GM20000 (cell line): ENCODE data around the gene RAPGEF4.

Experiments used
- DNase-seq: peaks from one replicate; pipeline ENCODE4 v3.0.0; 2012; ENCODE audit warnings: low spot score
- TF ChIP-seq, protein P1 (sequence below): IDR thresholded peaks from 2 replicates; pipeline ENCODE4 v1.5.1; 2012; ENCODE audit warnings: mild to moderate bottlenecking, control low read depth; ENCODE audit errors: extremely low read depth, missing control alignments

RAPGEF4 gene

DNA sequence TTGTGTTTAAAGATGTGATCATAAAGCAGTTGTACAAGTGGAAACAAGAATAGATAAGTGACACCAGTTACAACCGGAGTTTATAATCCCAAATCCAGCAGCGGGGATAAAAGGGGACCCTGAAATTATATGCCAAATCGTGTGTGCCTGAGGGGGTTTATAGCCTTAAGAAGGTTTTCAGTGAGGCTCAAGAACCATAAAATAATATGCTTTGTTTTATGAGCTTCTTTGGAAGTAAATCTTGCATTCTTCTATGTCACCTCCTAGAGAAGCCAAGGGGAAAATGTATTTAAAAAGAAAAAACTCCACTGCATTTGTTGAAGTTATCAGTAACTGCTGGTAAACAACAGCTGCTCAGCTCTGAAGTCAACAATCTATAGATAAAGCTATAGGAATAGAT is 314.2 kb downstream of the RAPGEF4 start:
- TF ChIP-seq, protein P1, sequence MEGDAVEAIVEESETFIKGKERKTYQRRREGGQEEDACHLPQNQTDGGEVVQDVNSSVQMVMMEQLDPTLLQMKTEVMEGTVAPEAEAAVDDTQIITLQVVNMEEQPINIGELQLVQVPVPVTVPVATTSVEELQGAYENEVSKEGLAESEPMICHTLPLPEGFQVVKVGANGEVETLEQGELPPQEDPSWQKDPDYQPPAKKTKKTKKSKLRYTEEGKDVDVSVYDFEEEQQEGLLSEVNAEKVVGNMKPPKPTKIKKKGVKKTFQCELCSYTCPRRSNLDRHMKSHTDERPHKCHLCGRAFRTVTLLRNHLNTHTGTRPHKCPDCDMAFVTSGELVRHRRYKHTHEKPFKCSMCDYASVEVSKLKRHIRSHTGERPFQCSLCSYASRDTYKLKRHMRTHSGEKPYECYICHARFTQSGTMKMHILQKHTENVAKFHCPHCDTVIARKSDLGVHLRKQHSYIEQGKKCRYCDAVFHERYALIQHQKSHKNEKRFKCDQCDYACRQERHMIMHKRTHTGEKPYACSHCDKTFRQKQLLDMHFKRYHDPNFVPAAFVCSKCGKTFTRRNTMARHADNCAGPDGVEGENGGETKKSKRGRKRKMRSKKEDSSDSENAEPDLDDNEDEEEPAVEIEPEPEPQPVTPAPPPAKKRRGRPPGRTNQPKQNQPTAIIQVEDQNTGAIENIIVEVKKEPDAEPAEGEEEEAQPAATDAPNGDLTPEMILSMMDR: no peak
- DNase-seq: no peak

DNA sequence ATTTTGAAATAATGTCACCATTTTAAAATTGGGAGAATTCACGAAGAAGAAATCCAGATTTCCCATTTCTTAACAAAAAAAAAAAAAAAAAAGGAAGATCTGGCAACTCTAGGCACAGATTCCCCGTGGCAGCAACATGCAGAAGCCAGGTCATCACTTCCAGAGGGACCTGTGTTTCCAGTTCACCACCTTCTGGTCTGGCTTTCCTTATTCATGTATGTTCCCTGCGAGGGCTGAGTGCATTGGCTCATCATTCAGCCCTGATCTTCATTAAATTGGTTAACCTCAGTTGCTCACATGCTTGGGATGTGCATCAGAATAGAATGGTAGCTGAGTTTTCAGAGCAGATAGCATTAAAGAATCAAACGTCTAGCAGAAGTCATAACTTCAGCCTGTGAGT is 315.0 kb downstream of the RAPGEF4 start:
- no peak for DNase-seq
- TF ChIP-seq, protein P1: no peak

DNA sequence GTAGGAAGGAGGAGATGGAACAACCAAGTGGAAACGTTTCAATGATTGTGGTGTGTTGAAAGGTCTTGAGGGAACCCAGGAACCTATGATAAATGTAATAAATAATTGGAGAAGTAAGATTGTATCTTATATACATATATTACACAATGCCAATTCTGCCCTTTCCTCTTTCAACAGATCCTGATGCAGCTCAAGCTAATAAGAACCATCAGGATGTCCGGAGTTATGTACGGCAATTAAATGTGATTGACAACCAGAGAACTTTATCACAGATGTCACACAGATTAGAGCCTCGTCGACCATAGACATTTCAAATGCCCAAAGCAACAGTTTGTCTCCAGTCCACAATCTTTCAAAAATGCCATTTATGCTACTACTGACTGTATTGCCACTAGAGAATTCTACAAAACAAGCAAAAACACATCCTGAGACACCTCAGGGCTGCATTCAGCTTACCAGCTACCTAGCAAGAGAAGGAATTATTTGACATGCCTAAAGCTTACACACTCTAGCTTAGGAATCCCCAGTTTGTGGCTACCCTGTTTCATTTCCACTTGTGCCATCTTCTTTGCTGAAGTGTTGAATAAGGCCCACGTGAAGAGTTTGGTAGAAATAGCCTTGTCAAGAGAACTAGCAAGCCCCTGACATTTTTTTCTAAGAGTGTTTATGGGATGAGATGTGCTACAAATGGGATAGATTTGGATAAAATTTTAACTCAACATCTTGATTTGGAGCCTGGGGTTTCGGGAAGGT is 316.0 kb downstream of the RAPGEF4 start:
- TF ChIP-seq, protein P1: no peak
- no peak for DNase-seq

GRCh38 chr2:173053043-173053699 is 317.5 kb downstream of the RAPGEF4 start:
- DNase-seq: no peak
- TF ChIP-seq, protein P1: no peak

GRCh38 chr2:173054466-173054865 is 318.8 kb downstream of the RAPGEF4 start:
- TF ChIP-seq, protein P1: no peak
- no peak for DNase-seq

GRCh38 chr2:173056705-173057364 is 321.2 kb downstream of the RAPGEF4 start:
- TF ChIP-seq, protein P1: no peak
- no peak for DNase-seq

DNA sequence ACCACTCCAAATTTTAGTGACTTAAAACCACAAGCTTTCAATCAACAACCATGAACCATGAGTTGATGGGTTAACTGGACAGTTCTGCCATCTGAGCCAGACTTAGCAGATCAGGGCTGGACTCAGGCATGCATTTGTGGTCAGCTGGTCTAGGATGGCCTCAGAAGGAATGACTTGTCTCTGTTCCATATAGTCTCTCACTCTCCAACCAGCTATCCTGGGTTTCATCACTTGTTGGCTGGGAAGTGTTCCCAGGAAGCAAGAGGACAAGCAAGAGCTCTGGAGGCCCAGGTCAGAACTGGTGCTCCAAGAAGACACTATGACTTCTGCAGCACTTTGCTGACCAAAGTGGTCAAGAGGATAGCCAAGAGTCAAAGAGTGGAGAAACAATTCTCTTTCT is 322.5 kb downstream of the RAPGEF4 start:
- TF ChIP-seq, protein P1: no peak
- no peak for DNase-seq
